Activated naive CD8-positive, alpha-beta T cell treated with anti-CD3 and anti-CD28 coated beads for 36 hours (primary cell): ENCODE measurements around the gene ACOX3. TPM values are rescaled to one million over a fixed set of nuclear protein-coding genes. Genes with fewer than 3 reads are reported as not detected.
"Not testable (repeated sequence)": the region's sequence is repeated elsewhere in the genome, so short reads cannot be mapped to it uniquely, and the experiment has no call there.

Experiments
- DNase-seq: peaks from one replicate; pipeline ENCODE4 v3.0.0; 2021
- H3K27ac Mint-ChIP-seq: one replicate; pipeline ENCODE4 v1.8.0; 2022; ENCODE audit warnings: mild to moderate bottlenecking, moderate library complexity, mixed read lengths
- H3K27me3 Mint-ChIP-seq: one replicate; pipeline ENCODE4 v1.8.0; 2022; ENCODE audit warnings: mild to moderate bottlenecking, mixed read lengths
- H3K36me3 Mint-ChIP-seq: one replicate; pipeline ENCODE4 v1.8.0; 2021; ENCODE audit warnings: mild to moderate bottlenecking, mixed read lengths
- H3K4me1 Mint-ChIP-seq: one replicate; pipeline ENCODE4 v1.8.0; 2021; ENCODE audit warnings: mixed read lengths
- H3K4me3 Mint-ChIP-seq: one replicate; pipeline ENCODE4 v1.8.0; 2022; ENCODE audit warnings: mild to moderate bottlenecking, moderate library complexity, mixed read lengths
- H3K9me3 Mint-ChIP-seq: one replicate; pipeline ENCODE4 v1.8.0; 2022; ENCODE audit warnings: mixed read lengths
- total RNA-seq, 2 experiments: library from RNA; stranded (reverse); gene quantifications; one replicate each; pipeline ENCODE4 v1.2.3, GENCODE V29; 2021

Gene ACOX3
- total RNA-seq, 2 experiments from 2014 or later = 13.9 to 16.4 TPM

- no peak for DNase-seq
- H3K4me3 Mint-ChIP-seq = no peak overlapping the region
- H3K4me1 Mint-ChIP-seq = no peaks in the 10 kb centered on the region
- H3K27ac Mint-ChIP-seq = no peak overlapping the region
- no peaks in the 10 kb centered on the region for H3K27me3 Mint-ChIP-seq
- no peaks in the 10 kb centered on the region for H3K36me3 Mint-ChIP-seq
- no peaks in the 10 kb centered on the region for H3K9me3 Mint-ChIP-seq
Measured at GRCh38 chr4:8394061-8394519, 46.4 kb downstream of the ACOX3 start.

- H3K4me1 Mint-ChIP-seq = no peaks in the 10 kb centered on the region
- H3K9me3 Mint-ChIP-seq = no peaks in the 10 kb centered on the region
- DNase-seq = no peak
- no peaks in the 10 kb centered on the region for H3K36me3 Mint-ChIP-seq
- H3K4me3 Mint-ChIP-seq = no peak overlapping the region
- H3K27me3 Mint-ChIP-seq = no peaks in the 10 kb centered on the region
- H3K27ac Mint-ChIP-seq = no peak overlapping the region
Measured at GRCh38 chr4:8393593-8394038, 46.9 kb downstream of the ACOX3 start.

GRCh38 chr4:8392591-8393190 is 47.8 kb downstream of the ACOX3 start:
- no peaks in the 10 kb centered on the region for H3K36me3 Mint-ChIP-seq
- H3K9me3 Mint-ChIP-seq = no peaks in the 10 kb centered on the region
- no peak for DNase-seq
- H3K27me3 Mint-ChIP-seq = no peaks in the 10 kb centered on the region
- H3K27ac Mint-ChIP-seq = no peak overlapping the region
- H3K4me3 Mint-ChIP-seq = no peak overlapping the region
- H3K4me1 Mint-ChIP-seq = no peaks in the 10 kb centered on the region

- Mint-ChIP-seq H3K36me3 (no peaks in the 10 kb centered on the region), H3K4me1 (no peaks in the 10 kb centered on the region), H3K27me3 (no peaks in the 10 kb centered on the region), H3K4me3 (no peak overlapping the region), H3K9me3 (no peaks in the 10 kb centered on the region), H3K27ac (no peak overlapping the region)
- no peak for DNase-seq
Measured at GRCh38 chr4:8391972-8392371, 48.6 kb downstream of the ACOX3 start.

- no peaks in the 10 kb centered on the region for H3K9me3 Mint-ChIP-seq
- H3K4me3 Mint-ChIP-seq = no peak overlapping the region
- no peak for DNase-seq
- H3K27ac Mint-ChIP-seq = no peak overlapping the region
- no peaks in the 10 kb centered on the region for H3K4me1 Mint-ChIP-seq
- H3K36me3 Mint-ChIP-seq = no peaks in the 10 kb centered on the region
- H3K27me3 Mint-ChIP-seq = no peaks in the 10 kb centered on the region
Measured at GRCh38 chr4:8391071-8391470, 49.5 kb downstream of the ACOX3 start.

DNA sequence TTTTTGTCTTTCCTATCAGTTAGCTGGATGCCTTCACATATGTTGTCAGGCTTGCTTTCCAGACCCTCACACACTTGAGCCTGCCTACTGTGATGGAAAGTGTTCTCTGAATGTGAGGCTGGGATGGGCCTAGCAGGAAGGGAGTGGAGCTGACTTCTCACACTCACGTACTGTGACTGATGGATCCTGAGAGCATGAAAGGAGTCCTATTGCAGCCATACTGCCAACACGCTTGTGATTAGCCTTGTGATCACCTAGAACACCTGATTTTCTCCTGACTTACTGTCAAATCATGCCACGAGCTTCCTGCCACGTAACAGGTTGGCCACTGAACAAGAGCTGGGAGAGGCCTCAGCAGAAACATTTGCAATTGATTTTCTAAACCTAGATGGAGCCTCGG is 49.9 kb downstream of the ACOX3 start:
- H3K27ac Mint-ChIP-seq = no peak overlapping the region
- no peak for DNase-seq
- H3K4me1 Mint-ChIP-seq = no peaks in the 10 kb centered on the region
- H3K9me3 Mint-ChIP-seq = no peaks in the 10 kb centered on the region
- no peaks in the 10 kb centered on the region for H3K36me3 Mint-ChIP-seq
- H3K4me3 Mint-ChIP-seq = no peak overlapping the region
- H3K27me3 Mint-ChIP-seq = no peaks in the 10 kb centered on the region

GRCh38 chr4:8388528-8388870 is 52.0 kb downstream of the ACOX3 start:
- Mint-ChIP-seq H3K4me3 (no peak overlapping the region), H3K9me3 (no peaks in the 10 kb centered on the region), H3K27ac (no peak overlapping the region), H3K4me1 (no peaks in the 10 kb centered on the region), H3K27me3 (no peaks in the 10 kb centered on the region), H3K36me3 (no peaks in the 10 kb centered on the region)
- no peak for DNase-seq

DNA sequence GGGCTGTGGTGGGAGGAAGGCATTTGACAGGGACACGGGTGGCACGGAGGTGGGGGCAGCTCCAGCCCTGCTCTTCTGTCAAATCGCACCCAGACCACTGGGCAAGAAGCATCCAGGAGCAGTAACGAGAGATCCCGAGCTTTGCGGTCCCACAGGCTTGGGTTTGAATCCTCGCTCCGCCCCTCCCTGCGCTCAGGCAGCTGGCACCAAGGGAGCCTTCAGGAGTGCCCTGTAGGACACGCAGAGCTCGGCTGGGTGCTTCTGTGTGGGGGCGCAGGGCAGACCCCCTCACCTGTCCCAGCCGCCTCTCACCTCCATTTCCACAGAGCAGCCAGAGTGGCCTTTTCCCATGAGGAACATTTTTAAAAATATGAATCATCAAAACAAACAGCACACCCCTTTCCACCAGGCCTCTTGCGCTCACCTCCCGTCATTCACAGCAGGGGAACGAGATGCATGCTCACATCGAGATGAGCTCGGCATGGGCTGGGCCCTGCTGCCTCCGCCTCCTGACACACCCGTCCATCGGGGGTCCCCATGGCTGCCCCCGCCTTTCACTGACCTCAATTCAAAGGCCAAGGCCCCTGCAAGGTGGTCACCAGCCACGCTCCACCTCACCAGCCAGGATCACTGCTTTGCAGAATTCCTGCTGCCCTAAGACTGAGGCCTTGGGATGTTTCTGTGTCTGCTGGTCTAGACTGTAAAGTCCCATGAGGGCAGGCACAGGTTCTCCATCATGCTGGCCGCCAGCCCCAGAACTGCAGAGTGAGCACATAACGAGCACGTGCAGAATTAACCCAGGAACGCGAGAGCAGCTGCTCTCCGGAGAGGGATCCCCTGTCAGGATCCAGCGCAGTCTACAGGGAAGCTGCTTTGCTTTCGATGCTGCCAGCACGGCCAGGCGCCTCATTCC is 52.7 kb downstream of the ACOX3 start:
- DNase-seq = no peak
- no peak overlapping the region for H3K27ac Mint-ChIP-seq
- H3K4me1 Mint-ChIP-seq = no peaks in the 10 kb centered on the region
- H3K9me3 Mint-ChIP-seq = no peaks in the 10 kb centered on the region
- no peaks in the 10 kb centered on the region for H3K36me3 Mint-ChIP-seq
- H3K27me3 Mint-ChIP-seq = no peaks in the 10 kb centered on the region
- H3K4me3 Mint-ChIP-seq = no peak overlapping the region

DNA sequence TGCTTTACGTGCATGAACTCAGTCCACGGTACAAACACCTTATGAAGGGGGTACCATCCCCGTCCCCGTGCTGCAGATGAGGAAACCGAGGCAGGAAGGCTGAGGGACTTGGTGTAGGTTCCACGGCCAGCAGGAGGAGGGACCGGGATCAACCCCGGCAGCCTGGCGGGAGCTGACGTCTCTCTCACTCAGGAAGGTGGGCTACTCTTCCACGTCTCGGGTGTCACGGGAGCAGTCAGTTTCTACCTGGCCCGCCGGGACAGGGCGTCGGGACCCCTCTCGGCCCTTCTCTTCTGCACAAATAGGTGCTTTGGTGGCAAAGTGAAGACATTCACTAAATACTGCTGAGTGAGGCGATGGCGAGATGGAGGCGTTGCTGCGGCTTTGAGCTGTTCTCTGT is 53.3 kb downstream of the ACOX3 start:
- no peak for DNase-seq
- Mint-ChIP-seq H3K27me3 (no peaks in the 10 kb centered on the region), H3K27ac (no peak overlapping the region), H3K4me3 (no peak overlapping the region), H3K36me3 (no peaks in the 10 kb centered on the region), H3K4me1 (no peaks in the 10 kb centered on the region), H3K9me3 (no peaks in the 10 kb centered on the region)

DNA sequence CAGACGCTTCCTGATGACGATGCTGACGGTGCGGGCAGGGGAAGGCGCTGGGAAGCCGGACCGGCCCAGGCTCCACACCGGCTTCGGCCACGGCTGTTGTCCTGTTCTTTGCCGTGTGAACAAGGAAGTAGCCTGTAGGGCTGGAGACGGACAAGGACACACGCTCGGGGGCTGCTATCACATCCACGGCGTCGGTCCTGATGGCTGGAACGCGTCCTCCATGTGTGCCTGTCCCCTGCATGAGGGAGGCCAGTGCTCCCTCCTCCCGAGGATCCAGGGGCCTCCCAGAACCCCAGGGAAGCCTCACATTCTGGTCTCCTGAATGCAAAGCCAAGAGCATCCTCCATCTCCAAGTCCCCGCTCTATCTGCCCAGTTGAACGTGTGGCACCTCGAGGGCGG is 53.8 kb downstream of the ACOX3 start:
- H3K36me3 Mint-ChIP-seq = no peaks in the 10 kb centered on the region
- no peaks in the 10 kb centered on the region for H3K27me3 Mint-ChIP-seq
- H3K9me3 Mint-ChIP-seq = no peaks in the 10 kb centered on the region
- DNase-seq = no peak
- H3K4me3 Mint-ChIP-seq = no peak overlapping the region
- H3K4me1 Mint-ChIP-seq = no peaks in the 10 kb centered on the region
- H3K27ac Mint-ChIP-seq = no peak overlapping the region

DNA sequence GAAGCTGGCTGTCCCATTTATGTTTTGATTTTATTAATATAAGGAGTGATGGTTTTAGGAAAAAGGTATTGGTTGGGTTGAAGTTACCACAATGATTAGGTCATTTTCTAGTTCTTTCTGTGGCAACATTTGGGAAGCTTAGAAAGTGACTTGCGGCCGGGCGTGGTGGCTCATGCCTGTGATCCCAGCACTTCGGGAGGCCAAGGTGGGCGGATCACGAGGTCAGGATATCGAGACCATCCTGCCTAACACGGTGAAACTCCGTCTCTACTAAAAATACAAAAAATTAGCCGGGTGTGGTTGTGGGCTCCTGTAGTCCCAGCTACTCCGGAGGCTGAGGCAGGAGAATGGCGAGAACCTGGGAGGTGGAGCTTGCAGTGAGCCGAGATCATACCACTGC is 54.4 kb downstream of the ACOX3 start:
- not testable (repeated sequence) for H3K4me3 Mint-ChIP-seq, H3K4me1 Mint-ChIP-seq, H3K9me3 Mint-ChIP-seq, H3K27me3 Mint-ChIP-seq, DNase-seq, H3K36me3 Mint-ChIP-seq, H3K27ac Mint-ChIP-seq

GRCh38 chr4:8385611-8386010 is 54.9 kb downstream of the ACOX3 start:
- Mint-ChIP-seq H3K4me1 (no peaks in the 10 kb centered on the region), H3K27ac (no peak overlapping the region), H3K4me3 (no peak overlapping the region), H3K36me3 (no peaks in the 10 kb centered on the region), H3K9me3 (no peaks in the 10 kb centered on the region), H3K27me3 (no peaks in the 10 kb centered on the region)
- no peak for DNase-seq

GRCh38 chr4:8385106-8385505 is 55.4 kb downstream of the ACOX3 start:
- no peak for DNase-seq
- Mint-ChIP-seq H3K4me1 (no peaks in the 10 kb centered on the region), H3K27me3 (no peaks in the 10 kb centered on the region), H3K9me3 (no peaks in the 10 kb centered on the region), H3K4me3 (no peak overlapping the region), H3K36me3 (no peaks in the 10 kb centered on the region), H3K27ac (no peak overlapping the region)

GRCh38 chr4:8384397-8385060 is 56.0 kb downstream of the ACOX3 start:
- Mint-ChIP-seq H3K9me3 (no peaks in the 10 kb centered on the region), H3K27ac (no peak overlapping the region), H3K4me1 (no peaks in the 10 kb centered on the region), H3K36me3 (no peaks in the 10 kb centered on the region), H3K4me3 (no peak overlapping the region), H3K27me3 (no peaks in the 10 kb centered on the region)
- DNase-seq = no peak

DNA sequence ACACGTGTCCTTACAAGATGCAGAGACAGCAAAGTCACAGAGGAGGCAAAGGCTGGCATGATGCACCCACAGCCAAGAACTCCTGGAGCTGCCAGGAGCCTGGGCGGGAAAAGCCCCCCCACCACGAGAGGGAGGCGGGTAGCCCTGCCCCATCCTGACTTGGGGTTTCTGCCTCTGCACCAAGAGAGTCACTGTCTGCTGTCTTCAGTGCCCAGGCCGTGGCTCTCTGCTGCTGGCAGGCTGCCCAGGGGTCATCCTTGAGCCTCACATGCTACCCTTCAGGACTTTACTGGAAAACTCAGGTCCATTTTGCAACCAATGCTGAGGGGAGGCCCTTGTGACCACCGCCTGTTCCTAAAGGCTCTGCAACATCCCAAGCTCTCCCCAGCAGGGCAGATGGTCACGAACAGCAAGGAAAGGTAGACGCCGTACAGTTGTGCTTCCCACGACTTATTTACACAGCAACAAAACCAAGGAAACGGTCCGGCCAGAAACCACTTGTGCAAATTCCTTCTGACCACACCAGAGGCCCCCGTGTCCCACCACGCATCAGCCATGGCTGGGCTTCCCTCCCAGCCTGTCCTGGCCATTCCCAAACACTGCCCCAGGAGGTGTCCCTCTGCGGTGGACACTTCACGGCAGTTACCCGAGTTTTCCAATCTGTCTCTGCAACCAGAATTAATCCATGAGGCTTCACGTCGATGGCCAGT is 56.9 kb downstream of the ACOX3 start:
- H3K27ac Mint-ChIP-seq = no peak overlapping the region
- H3K4me3 Mint-ChIP-seq = no peak overlapping the region
- no peaks in the 10 kb centered on the region for H3K27me3 Mint-ChIP-seq
- no peaks in the 10 kb centered on the region for H3K4me1 Mint-ChIP-seq
- H3K36me3 Mint-ChIP-seq = no peaks in the 10 kb centered on the region
- no peaks in the 10 kb centered on the region for H3K9me3 Mint-ChIP-seq
- no peak for DNase-seq
